MM.1S (cell line): ENCODE measurements around the gene GNG13.

Source experiments
- CTCF ChIP-seq: fragments of 300-600 bp; sonication (generic); IDR thresholded peaks from 2 replicates; pipeline ENCODE4 v1.5.1; 2016; ENCODE audit warnings: antibody characterized with exemption, low read length, mixed read lengths
- EZH2 ChIP-seq: fragments of 300-600 bp; sonication (generic); optimal IDR thresholded peaks from 2 replicates; pipeline ENCODE3; 2017; ENCODE audit warnings: low read depth, mild to moderate bottlenecking, antibody characterized with exemption, low read length, mixed read lengths
- EZH2phosphoT487 ChIP-seq: fragments of 300-600 bp; sonication (generic); IDR thresholded peaks from 2 replicates; pipeline ENCODE4 v1.6.1; 2018; ENCODE audit warnings: antibody characterized with exemption, low read length

- TF ChIP-seq CTCF (no peak), EZH2 (no peak), EZH2phosphoT487 (no peak)
Observed at GRCh38 chr16:754656-755055, 45.9 kb downstream of the GNG13 start.
